Measurements from ENCODE around the gene FDX2.
A peak's percentile ranks its signal among the peaks of the same experiment; 100 is the strongest.

Gene FDX2

GRCh38 chr19:10295847-10296591 is 19.8 kb downstream of the FDX2 start:
- peaks cover 53% of the 10 kb centered on the region for H3K27me3 Mint-ChIP-seq (ENCODE audit: low read depth)
- H3K36me3 Mint-ChIP-seq (ENCODE audit: low read depth) = no peaks in the 10 kb centered on the region
- H3K4me1 Mint-ChIP-seq (ENCODE audit: low read depth) = peaks cover 30% of the 10 kb centered on the region
- DNase-seq (ENCODE audit: low spot score) = no peak
- H3K9me3 Mint-ChIP-seq = no peaks in the 10 kb centered on the region
- H3K4me3 Mint-ChIP-seq = peak overlapping the region; percentile 82
- H3K27ac Mint-ChIP-seq = peak overlapping the region; percentile 65

DNA sequence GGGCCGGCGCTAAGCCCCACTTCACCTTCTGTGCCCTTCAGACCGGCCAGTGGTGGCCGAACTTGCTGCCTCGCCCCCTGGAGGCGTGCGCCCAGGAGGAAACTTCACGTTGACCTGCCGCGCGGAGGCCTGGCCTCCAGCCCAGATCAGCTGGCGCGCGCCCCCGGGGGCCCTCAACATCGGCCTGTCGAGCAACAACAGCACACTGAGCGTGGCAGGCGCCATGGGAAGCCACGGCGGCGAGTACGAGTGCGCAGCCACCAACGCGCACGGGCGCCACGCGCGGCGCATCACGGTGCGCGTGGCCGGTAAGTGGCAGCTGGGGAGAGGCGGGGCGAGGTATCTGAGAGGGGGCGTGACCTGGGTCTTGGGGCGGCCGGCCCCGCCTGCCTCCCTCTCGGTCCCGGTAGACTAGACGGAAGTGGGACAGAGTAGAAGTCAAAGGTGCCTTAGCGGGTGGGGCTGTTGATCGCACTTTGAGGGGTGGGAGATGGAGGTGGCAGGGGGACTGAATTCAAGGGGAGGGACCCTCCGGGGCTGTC is 20.4 kb downstream of the FDX2 start:
- no peaks in the 10 kb centered on the region for H3K9me3 Mint-ChIP-seq
- peak overlapping the region; percentile 82 for H3K4me3 Mint-ChIP-seq
- peaks cover 36% of the 10 kb centered on the region for H3K4me1 Mint-ChIP-seq (ENCODE audit: low read depth)
- DNase-seq (ENCODE audit: low spot score) = peak; percentile 57
- no peaks in the 10 kb centered on the region for H3K36me3 Mint-ChIP-seq (ENCODE audit: low read depth)
- peak overlapping the region; percentile 65 for H3K27ac Mint-ChIP-seq
- peaks cover 59% of the 10 kb centered on the region for H3K27me3 Mint-ChIP-seq (ENCODE audit: low read depth)

DNA sequence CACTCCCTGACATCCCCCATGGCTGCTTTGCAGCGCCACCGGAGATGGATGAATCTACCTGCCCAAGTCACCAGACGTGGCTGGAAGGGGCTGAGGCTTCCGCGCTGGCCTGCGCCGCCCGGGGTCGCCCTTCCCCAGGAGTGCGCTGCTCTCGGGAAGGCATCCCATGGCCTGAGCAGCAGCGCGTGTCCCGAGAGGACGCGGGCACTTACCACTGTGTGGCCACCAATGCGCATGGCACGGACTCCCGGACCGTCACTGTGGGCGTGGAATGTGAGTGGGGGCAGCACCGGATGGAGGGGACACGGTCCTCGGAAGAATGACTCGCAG is 21.5 kb downstream of the FDX2 start:
- Mint-ChIP-seq H3K36me3 (ENCODE audit: low read depth) (no peaks in the 10 kb centered on the region), H3K27me3 (ENCODE audit: low read depth) (peaks cover 58% of the 10 kb centered on the region), H3K9me3 (no peaks in the 10 kb centered on the region), H3K4me1 (ENCODE audit: low read depth) (peaks cover 37% of the 10 kb centered on the region), H3K4me3 (peak overlapping the region; percentile 48), H3K27ac (no peak overlapping the region)
- no peak for DNase-seq (ENCODE audit: low spot score)

DNA sequence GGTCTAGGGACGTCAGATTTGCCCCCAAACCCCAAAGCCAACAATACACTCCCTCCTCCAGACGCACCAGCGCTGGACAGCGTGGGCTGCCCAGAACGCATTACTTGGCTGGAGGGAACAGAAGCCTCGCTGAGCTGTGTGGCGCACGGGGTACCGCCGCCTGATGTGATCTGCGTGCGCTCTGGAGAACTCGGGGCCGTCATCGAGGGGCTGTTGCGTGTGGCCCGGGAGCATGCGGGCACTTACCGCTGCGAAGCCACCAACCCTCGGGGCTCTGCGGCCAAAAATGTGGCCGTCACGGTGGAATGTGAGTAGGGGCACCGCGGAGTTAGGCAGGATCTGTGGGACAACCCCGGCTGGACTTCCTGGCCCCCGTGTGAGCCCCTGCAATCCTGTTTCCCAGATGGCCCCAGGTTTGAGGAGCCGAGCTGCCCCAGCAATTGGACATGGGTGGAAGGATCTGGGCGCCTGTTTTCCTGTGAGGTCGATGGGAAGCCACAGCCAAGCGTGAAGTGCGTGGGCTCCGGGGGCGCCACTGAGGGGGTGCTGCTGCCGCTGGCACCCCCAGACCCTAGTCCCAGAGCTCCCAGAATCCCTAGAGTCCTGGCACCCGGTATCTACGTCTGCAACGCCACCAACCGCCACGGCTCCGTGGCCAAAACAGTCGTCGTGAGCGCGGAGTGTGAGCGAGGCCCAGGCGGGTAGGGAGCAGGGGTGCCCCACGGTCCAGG is 22.0 kb downstream of the FDX2 start:
- Mint-ChIP-seq H3K9me3 (no peaks in the 10 kb centered on the region), H3K27ac (no peak overlapping the region), H3K27me3 (ENCODE audit: low read depth) (peaks cover 61% of the 10 kb centered on the region), H3K36me3 (ENCODE audit: low read depth) (no peaks in the 10 kb centered on the region), H3K4me1 (ENCODE audit: low read depth) (peaks cover 42% of the 10 kb centered on the region), H3K4me3 (peak overlapping the region; percentile 48)
- no peak for DNase-seq (ENCODE audit: low spot score)

DNA sequence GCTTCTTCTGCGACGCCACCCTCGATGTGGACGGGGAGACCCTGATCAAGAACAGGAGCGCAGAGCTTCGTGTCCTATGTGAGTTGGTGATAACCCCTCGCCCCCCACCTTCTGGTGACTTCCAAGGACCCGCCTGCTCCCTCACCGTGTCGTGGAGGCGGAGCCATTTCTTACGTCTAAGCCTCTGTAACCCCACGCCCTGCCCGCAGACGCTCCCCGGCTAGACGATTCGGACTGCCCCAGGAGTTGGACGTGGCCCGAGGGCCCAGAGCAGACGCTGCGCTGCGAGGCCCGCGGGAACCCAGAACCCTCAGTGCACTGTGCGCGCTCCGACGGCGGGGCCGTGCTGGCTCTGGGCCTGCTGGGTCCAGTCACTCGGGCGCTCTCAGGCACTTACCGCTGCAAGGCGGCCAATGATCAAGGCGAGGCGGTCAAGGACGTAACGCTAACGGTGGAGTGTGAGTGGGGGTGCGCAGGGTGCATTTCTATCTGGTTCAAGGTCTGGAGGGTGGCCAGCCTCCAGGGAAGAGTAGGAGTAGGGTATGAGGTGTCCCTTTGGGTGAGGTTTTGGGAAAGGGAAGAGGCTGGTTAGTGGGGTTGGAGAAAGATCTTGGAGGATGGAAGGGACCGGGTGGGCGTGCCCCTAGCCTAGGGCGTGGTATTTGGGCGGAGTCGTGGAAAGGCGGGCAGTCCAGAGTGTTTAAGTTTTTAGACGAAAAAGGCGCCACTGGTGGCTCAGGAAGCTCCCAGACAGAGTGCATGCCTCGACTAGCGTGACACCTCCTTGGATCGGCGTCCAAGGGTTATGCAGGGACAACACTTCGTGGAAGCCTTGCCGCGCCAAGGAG is 22.8 kb downstream of the FDX2 start:
- H3K36me3 Mint-ChIP-seq (ENCODE audit: low read depth) = no peaks in the 10 kb centered on the region
- H3K4me3 Mint-ChIP-seq = peak overlapping the region; percentile 87
- peak overlapping the region; percentile 29 for H3K27ac Mint-ChIP-seq
- H3K4me1 Mint-ChIP-seq (ENCODE audit: low read depth) = peaks cover 46% of the 10 kb centered on the region
- peaks cover 65% of the 10 kb centered on the region for H3K27me3 Mint-ChIP-seq (ENCODE audit: low read depth)
- no peak for DNase-seq (ENCODE audit: low spot score)
- no peaks in the 10 kb centered on the region for H3K9me3 Mint-ChIP-seq

DNA sequence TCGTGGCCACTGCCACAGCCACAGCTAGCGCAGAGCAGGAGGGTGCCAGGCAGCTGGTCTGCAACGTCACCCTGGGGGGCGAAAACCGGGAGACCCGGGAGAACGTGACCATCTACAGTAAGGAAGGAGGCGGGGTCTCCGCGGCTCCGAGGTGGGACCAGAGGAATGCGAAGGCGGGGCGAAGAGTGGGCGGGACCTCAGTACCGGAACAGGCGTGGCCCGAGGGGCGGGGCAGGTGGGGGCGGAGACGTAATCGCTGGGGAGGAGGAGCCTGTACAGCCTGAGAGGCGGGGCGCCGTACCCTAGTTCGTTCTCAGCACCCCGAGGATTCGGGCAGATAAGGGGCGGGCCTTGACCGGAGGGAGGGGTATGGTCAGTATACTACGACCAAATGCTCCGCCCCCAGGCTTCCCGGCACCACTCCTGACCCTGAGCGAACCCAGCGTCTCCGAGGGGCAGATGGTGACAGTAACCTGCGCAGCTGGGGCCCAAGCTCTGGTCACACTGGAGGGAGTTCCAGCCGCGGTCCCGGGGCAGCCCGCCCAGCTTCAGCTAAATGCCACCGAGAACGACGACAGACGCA is 23.5 kb downstream of the FDX2 start:
- Mint-ChIP-seq H3K4me3 (peak overlapping the region; percentile 87), H3K36me3 (ENCODE audit: low read depth) (no peaks in the 10 kb centered on the region), H3K4me1 (ENCODE audit: low read depth) (peaks cover 50% of the 10 kb centered on the region), H3K9me3 (no peaks in the 10 kb centered on the region), H3K27me3 (ENCODE audit: low read depth) (peaks cover 68% of the 10 kb centered on the region), H3K27ac (peak overlapping the region; percentile 5)
- peak; percentile 78 for DNase-seq (ENCODE audit: low spot score)

GRCh38 chr19:10291554-10292205 is 24.1 kb downstream of the FDX2 start:
- peak overlapping the region; percentile 87 for H3K4me3 Mint-ChIP-seq
- no peaks in the 10 kb centered on the region for H3K9me3 Mint-ChIP-seq
- H3K36me3 Mint-ChIP-seq (ENCODE audit: low read depth) = no peaks in the 10 kb centered on the region
- peak; percentile 12 for DNase-seq (ENCODE audit: low spot score)
- H3K4me1 Mint-ChIP-seq (ENCODE audit: low read depth) = peaks cover 55% of the 10 kb centered on the region
- H3K27me3 Mint-ChIP-seq (ENCODE audit: low read depth) = peaks cover 67% of the 10 kb centered on the region
- H3K27ac Mint-ChIP-seq = peak overlapping the region; percentile 5

GRCh38 chr19:10290876-10291553 is 24.8 kb downstream of the FDX2 start:
- peaks cover 66% of the 10 kb centered on the region for H3K27me3 Mint-ChIP-seq (ENCODE audit: low read depth)
- no peaks in the 10 kb centered on the region for H3K9me3 Mint-ChIP-seq
- DNase-seq (ENCODE audit: low spot score) = peak; percentile 54
- no peak overlapping the region for H3K27ac Mint-ChIP-seq
- peak overlapping the region; percentile 87 for H3K4me3 Mint-ChIP-seq
- peaks cover 4% of the 10 kb centered on the region for H3K36me3 Mint-ChIP-seq (ENCODE audit: low read depth)
- H3K4me1 Mint-ChIP-seq (ENCODE audit: low read depth) = peaks cover 60% of the 10 kb centered on the region

GRCh38 chr19:10290357-10290875 is 25.4 kb downstream of the FDX2 start:
- no peaks in the 10 kb centered on the region for H3K9me3 Mint-ChIP-seq

DNA sequence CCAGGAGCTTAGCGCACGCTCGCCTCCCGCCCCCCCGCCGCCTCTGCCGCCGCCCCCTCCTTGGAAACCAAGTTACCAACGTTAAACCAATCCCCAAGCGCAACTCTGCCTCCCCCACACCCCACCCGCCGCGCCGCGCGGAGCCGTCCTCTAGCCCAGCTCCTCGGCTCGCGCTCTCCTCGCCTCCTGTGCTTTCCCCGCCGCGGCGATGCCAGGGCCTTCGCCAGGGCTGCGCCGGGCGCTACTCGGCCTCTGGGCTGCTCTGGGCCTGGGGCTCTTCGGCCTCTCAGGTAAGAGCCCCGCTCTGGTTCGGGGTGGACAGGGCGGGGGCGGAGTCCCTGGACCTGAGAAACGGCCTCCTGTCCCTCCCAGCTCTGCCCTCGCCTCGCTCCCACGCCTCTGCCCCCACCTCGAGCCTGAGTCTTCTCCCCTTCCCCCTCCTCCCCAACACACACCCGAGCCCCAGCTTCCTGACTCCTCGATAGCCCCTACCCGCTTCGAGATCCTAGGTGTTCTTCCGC is 25.9 kb downstream of the FDX2 start, which contains the start of gene ICAM5:
ICAM5 (plus strand) TSS at position 117 of the 521 bp plus-strand sequence; CDS start at position 209, 92 bp downstream.
- H3K4me1 Mint-ChIP-seq (ENCODE audit: low read depth) = peaks cover 61% of the 10 kb centered on the region
- H3K27me3 Mint-ChIP-seq (ENCODE audit: low read depth) = peaks cover 58% of the 10 kb centered on the region
- peak; percentile 35 for DNase-seq (ENCODE audit: low spot score)

More at GRCh38 chr19:10290357-10290875, 25.4 kb downstream of the FDX2 start:
- Mint-ChIP-seq H3K36me3 (ENCODE audit: low read depth) (peaks cover 6% of the 10 kb centered on the region), H3K4me3 (peak overlapping the region; percentile 87), H3K27me3 (ENCODE audit: low read depth) (peaks cover 61% of the 10 kb centered on the region), H3K4me1 (ENCODE audit: low read depth) (peaks cover 58% of the 10 kb centered on the region), H3K27ac (peak overlapping the region; percentile 77)
- no peak for DNase-seq (ENCODE audit: low spot score)

GRCh38 chr19:10289167-10289835 is 26.5 kb downstream of the FDX2 start:
- peaks cover 52% of the 10 kb centered on the region for H3K27me3 Mint-ChIP-seq (ENCODE audit: low read depth)
- no peaks in the 10 kb centered on the region for H3K9me3 Mint-ChIP-seq
- H3K27ac Mint-ChIP-seq = peak overlapping the region; percentile 69
- peak overlapping the region; percentile 87 for H3K4me3 Mint-ChIP-seq
- peaks cover 58% of the 10 kb centered on the region for H3K4me1 Mint-ChIP-seq (ENCODE audit: low read depth)
- peak; percentile 64 for DNase-seq (ENCODE audit: low spot score)
- H3K36me3 Mint-ChIP-seq (ENCODE audit: low read depth) = peaks cover 15% of the 10 kb centered on the region

More for the DNA sequence above, 25.9 kb downstream of the FDX2 start, which contains the start of gene ICAM5:
- Mint-ChIP-seq H3K27ac (peak within 1 kb of the TSS; percentile 77), H3K4me3 (peak within 1 kb of the TSS; percentile 87), H3K9me3 (no peaks in the 10 kb centered on the region), H3K36me3 (ENCODE audit: low read depth) (peaks cover 11% of the 10 kb centered on the region)

Measured in T-helper 2 cell treated with Interferon-gamma antibody and Interleukin-4, amounts not matched to agents 5 μg/mL and 100 μg/mL, for 36 hours (primary cell).